ENCODE measurements around the gene ZSCAN10. TPM values are rescaled to one million over a fixed set of nuclear protein-coding genes. Genes with fewer than 3 reads are reported as not detected.
"Not testable (repeated sequence)": the region's sequence is repeated elsewhere in the genome, so short reads cannot be mapped to it uniquely, and the experiment has no call there.

Gene ZSCAN10
- total RNA-seq, 2 experiments from 2014 or later: 0.36 to 0.56 TPM

GRCh38 chr16:3140603-3141427 lies 41.7 kb upstream of the ZSCAN10 start:
- CTCF ChIA-PET: interaction anchor here (0.5 kb wide), 1 partner anchor 38 kb away, joined by 3 read pairs; no protein-coding TSS in a partner anchor
- Histone ChIP-seq H3K27ac (ENCODE audit: low read depth in 1 of 2, low read length in 2 of 2) (no peak overlapping the region), H3K4me1 (ENCODE audit: insufficient read depth, low read length) (peaks cover 3% of the 10 kb centered on the region), H3K27me3 (ENCODE audit: control insufficient read depth in 1 of 2, insufficient read depth in 2 of 2, low read length in 2 of 2) (no peaks in the 10 kb centered on the region), H3K36me3 (ENCODE audit: insufficient read depth, low read length) (peaks cover 39% of the 10 kb centered on the region), H3K4me3 (ENCODE audit: low read length) (no peak overlapping the region), H3K9me3 (ENCODE audit: control insufficient read depth in 1 of 2, insufficient read depth in 1 of 2, low read length in 2 of 2) (no peaks in the 10 kb centered on the region)
- Mint-ChIP-seq H3K9me3 (no peaks in the 10 kb centered on the region), H3K27ac (no peak overlapping the region), H3K27me3 (no peaks in the 10 kb centered on the region), H3K36me3 (ENCODE audit: low read depth) (peaks cover 37% of the 10 kb centered on the region), H3K4me1 (ENCODE audit: low read depth) (peaks cover 8% of the 10 kb centered on the region), H3K4me3 (no peak overlapping the region)
- ATAC-seq (ENCODE audit: poor library complexity): no peak
- intact Hi-C loops (cut with DNase I, micrococcal nuclease): no loop called here
- TF ChIP-seq CTCF (IDR thresholded peaks at IDR 0.05): no peak
- POLR2A ChIA-PET: interaction anchor here (1.0 kb wide), 1 partner anchor 10 kb away, joined by 3 read pairs; no protein-coding TSS in a partner anchor
- DNase-seq: peak in 1 of 14 experiments; percentile 29

GRCh38 chr16:3139561-3139960 lies 40.5 kb upstream of the ZSCAN10 start:
- DNase-seq; H3K9me3 ChIP-seq (ENCODE audit: control insufficient read depth in 1 of 2, insufficient read depth in 1 of 2, low read length in 2 of 2); ATAC-seq (ENCODE audit: poor library complexity); H3K27me3 Mint-ChIP-seq; H3K4me1 ChIP-seq (ENCODE audit: insufficient read depth, low read length); H3K9me3 Mint-ChIP-seq; H3K4me3 ChIP-seq (ENCODE audit: low read length); POLR2A ChIA-PET; H3K27ac Mint-ChIP-seq; H3K27me3 ChIP-seq (ENCODE audit: control insufficient read depth in 1 of 2, insufficient read depth in 2 of 2, low read length in 2 of 2); H3K27ac ChIP-seq (ENCODE audit: low read depth in 1 of 2, low read length in 2 of 2); H3K4me3 Mint-ChIP-seq: not testable (repeated sequence)
- Mint-ChIP-seq H3K4me1 (ENCODE audit: low read depth) (peaks cover 19% of the 10 kb centered on the region), H3K36me3 (ENCODE audit: low read depth) (peaks cover 46% of the 10 kb centered on the region)
- H3K36me3 ChIP-seq (ENCODE audit: insufficient read depth, low read length): peaks cover 39% of the 10 kb centered on the region
- intact Hi-C loops (cut with DNase I, micrococcal nuclease): loop anchor here in 1 of 2 experiments (10.0 kb wide), 1 partner anchor 1475 kb away; the partner anchor contains the start of gene UBALD1
- CTCF ChIA-PET: interaction anchor here (1.2 kb wide), 1 partner anchor 10 kb away, joined by 3 read pairs; no protein-coding TSS in a partner anchor

DNA sequence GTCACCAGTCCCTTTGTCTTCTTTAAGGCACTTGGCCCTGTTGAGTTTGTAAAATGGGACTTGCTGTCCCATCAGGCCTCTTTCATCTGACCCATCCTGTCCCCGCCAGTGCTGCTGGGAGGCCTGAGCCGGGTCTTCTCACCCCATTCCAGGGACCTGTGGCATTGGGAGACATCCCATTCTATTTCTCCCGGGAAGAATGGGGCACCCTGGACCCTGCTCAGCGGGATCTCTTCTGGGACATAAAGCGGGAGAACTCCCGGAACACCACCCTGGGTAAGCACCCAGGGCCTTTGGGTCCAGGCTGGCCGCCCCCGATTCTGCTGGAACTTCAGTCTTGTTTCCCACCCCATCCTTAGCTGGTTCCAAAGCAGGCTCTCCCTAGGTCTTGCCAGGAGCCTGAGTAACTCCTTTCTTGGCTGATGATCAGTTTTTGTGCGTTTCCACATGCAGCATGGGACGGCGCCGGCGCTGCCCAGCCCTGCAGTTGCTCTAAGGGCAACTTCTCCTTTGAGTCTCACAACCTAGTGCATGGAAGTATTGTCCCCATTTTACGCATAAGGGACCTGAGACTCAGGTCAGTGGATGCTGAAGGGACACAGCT lies 39.8 kb upstream of the ZSCAN10 start:
- no peaks in the 10 kb centered on the region for H3K9me3 ChIP-seq (ENCODE audit: control insufficient read depth in 1 of 2, insufficient read depth in 1 of 2, low read length in 2 of 2)
- H3K27ac ChIP-seq (ENCODE audit: low read depth in 1 of 2, low read length in 2 of 2): no peak overlapping the region
- peaks cover 50% of the 10 kb centered on the region for H3K36me3 Mint-ChIP-seq (ENCODE audit: low read depth)
- H3K9me3 Mint-ChIP-seq: no peaks in the 10 kb centered on the region
- DNase-seq: no peak
- H3K4me1 Mint-ChIP-seq (ENCODE audit: low read depth): peaks cover 23% of the 10 kb centered on the region
- peaks cover 39% of the 10 kb centered on the region for H3K36me3 ChIP-seq (ENCODE audit: insufficient read depth, low read length)
- H3K4me3 Mint-ChIP-seq: no peak overlapping the region
- H3K27ac Mint-ChIP-seq: no peak overlapping the region
- H3K27me3 Mint-ChIP-seq: no peaks in the 10 kb centered on the region
- TF ChIP-seq CTCF (IDR thresholded peaks at IDR 0.05): no peak
- peaks cover 13% of the 10 kb centered on the region for H3K4me1 ChIP-seq (ENCODE audit: insufficient read depth, low read length)
- ATAC-seq (ENCODE audit: poor library complexity): no peak
- ChIA-PET CTCF (interaction anchor here (1.2 kb wide), 1 partner anchor 10 kb away, joined by 3 read pairs; no protein-coding TSS in a partner anchor), POLR2A (no interaction called here)
- H3K27me3 ChIP-seq (ENCODE audit: control insufficient read depth in 1 of 2, insufficient read depth in 2 of 2, low read length in 2 of 2): no peaks in the 10 kb centered on the region
- intact Hi-C loops (cut with DNase I, micrococcal nuclease): loop anchor here in 1 of 2 experiments (10.0 kb wide), 1 partner anchor 1476 kb away; the partner anchor contains the start of gene UBALD1
- H3K4me3 ChIP-seq (ENCODE audit: low read length): no peak overlapping the region
